GM12872 (cell line): Measurements from ENCODE around the gene CTNND2.

Source experiments
- CTCF ChIP-seq: IDR thresholded peaks from 3 replicates; pipeline ENCODE4 v1.5.1; 2011; ENCODE audit warnings: low read depth, mild to moderate bottlenecking, low read length, moderate library complexity; ENCODE audit not compliant: insufficient read depth

The CTNND2 gene

GRCh38 chr5:11372191-11372590, 532.1 kb downstream of the CTNND2 start:
- no peak for TF ChIP-seq CTCF

- TF ChIP-seq CTCF: no peak
These were observed 533.2 kb downstream of the CTNND2 start for GRCh38 chr5:11371021-11371420.

- TF ChIP-seq CTCF: no peak
These were observed 539.7 kb downstream of the CTNND2 start for GRCh38 chr5:11364531-11364930.

GRCh38 chr5:11363631-11364178, 540.5 kb downstream of the CTNND2 start:
- TF ChIP-seq CTCF: no peak

- TF ChIP-seq CTCF: no peak
These were observed 542.5 kb downstream of the CTNND2 start for GRCh38 chr5:11361768-11362167.

- TF ChIP-seq CTCF: no peak
These were observed 546.3 kb downstream of the CTNND2 start for GRCh38 chr5:11357928-11358327.

- no peak for TF ChIP-seq CTCF
These were observed 548.8 kb downstream of the CTNND2 start for GRCh38 chr5:11355491-11355890.

- no peak for TF ChIP-seq CTCF
These were observed 557.9 kb downstream of the CTNND2 start for GRCh38 chr5:11346336-11346735.
